Measurements from ENCODE around the gene SULT2B1. TPM values are rescaled to one million over a fixed set of nuclear protein-coding genes. Genes with fewer than 3 reads are reported as not detected.

SULT2B1 gene
- polyA plus RNA-seq, 1 experiment, result 0.12 TPM

DNA sequence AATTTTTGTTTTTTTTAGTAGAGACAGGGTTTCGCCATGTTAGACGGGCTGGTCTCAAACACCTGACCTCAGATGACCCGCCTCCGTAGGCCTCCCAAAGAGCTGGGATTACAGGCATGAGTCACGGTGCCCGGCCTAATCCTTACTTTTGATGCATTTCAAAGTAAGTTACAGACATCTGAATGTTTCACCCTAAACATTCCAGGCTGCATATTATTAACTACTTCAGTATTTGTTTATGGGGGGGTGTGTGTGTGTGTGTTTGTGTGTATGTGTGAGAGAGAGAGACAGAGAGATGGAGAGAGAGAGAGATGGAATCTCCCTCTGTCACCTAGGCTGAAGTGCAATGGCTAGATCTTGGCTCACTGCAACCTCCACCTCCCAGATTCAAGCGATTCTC lies 13.1 kb downstream of the SULT2B1 start:
- ChIA-PET POLR2A (interaction anchor here (0.7 kb wide), 1 partner anchor 1780 kb away, joined by 3 read pairs; no protein-coding TSS in a partner anchor), CTCF (no interaction called here)
- H3K9me3 ChIP-seq (ENCODE audit: control insufficient read depth, insufficient read depth, low read length), result no peaks in the 10 kb centered on the region
- no peaks in the 10 kb centered on the region for H3K27me3 ChIP-seq (ENCODE audit: control insufficient read depth, insufficient read depth, low read length)
- no peak for DNase-seq (ENCODE audit: low read depth, low spot score)
- no peak overlapping the region for H3K4me3 ChIP-seq (ENCODE audit: low read depth, low read length)
- no peak overlapping the region for H3K27ac ChIP-seq (ENCODE audit: low read depth, low read length)
- TF ChIP-seq, protein P1, sequence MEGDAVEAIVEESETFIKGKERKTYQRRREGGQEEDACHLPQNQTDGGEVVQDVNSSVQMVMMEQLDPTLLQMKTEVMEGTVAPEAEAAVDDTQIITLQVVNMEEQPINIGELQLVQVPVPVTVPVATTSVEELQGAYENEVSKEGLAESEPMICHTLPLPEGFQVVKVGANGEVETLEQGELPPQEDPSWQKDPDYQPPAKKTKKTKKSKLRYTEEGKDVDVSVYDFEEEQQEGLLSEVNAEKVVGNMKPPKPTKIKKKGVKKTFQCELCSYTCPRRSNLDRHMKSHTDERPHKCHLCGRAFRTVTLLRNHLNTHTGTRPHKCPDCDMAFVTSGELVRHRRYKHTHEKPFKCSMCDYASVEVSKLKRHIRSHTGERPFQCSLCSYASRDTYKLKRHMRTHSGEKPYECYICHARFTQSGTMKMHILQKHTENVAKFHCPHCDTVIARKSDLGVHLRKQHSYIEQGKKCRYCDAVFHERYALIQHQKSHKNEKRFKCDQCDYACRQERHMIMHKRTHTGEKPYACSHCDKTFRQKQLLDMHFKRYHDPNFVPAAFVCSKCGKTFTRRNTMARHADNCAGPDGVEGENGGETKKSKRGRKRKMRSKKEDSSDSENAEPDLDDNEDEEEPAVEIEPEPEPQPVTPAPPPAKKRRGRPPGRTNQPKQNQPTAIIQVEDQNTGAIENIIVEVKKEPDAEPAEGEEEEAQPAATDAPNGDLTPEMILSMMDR (IDR thresholded peaks at IDR 0.05; ENCODE audit: low read depth, low read length), result no peak

DNA sequence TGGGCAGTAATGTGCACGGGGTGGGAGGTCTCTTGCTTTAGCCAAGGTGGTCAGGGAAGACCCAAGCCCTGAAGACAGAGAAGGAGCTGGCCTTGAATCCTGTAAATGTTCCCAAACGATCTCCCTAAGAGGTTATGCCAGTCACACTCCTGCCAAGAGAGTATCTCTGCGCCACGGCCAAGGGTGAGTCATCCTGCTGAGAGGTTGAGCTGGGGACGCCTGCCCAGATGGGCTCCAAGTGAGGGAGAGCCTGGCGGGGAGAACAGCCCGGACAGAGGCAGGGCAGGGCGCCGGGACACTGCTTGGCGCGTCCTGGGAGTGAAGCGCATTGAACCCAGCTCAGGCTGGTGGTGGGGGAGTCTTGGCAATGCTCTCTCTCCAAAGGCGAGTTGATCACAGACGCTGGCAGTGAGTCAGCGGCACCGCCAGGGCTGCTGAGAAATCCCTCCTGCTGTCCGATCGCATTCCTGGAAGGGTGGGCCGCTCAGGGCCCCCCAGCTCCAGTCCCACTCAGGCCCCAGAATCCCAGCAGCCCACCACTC lies 16.4 kb downstream of the SULT2B1 start:
- POLR2A ChIA-PET, result interaction anchor here (0.5 to 1.1 kb wide), 4 partner anchors 8 to 215 kb away, joined by 3 to 6 read pairs (median 4); no protein-coding TSS in a partner anchor
- Histone ChIP-seq H3K9me3 (ENCODE audit: control insufficient read depth, insufficient read depth, low read length) (no peaks in the 10 kb centered on the region), H3K27ac (ENCODE audit: low read depth, low read length) (peak overlapping the region; percentile 71), H3K27me3 (ENCODE audit: control insufficient read depth, insufficient read depth, low read length) (no peaks in the 10 kb centered on the region), H3K4me3 (ENCODE audit: low read depth, low read length) (peak overlapping the region; percentile 32; the same call in 1 of the 2 replicates)
- CTCF ChIA-PET, result interaction anchor here (0.6 to 1.6 kb wide), 4 partner anchors 16 to 217 kb away, joined by 4 to 7 read pairs (median 6); no protein-coding TSS in a partner anchor
- TF ChIP-seq, protein P1 (IDR thresholded peaks at IDR 0.05; ENCODE audit: low read depth, low read length), result no peak
- DNase-seq (ENCODE audit: low read depth, low spot score), result peak; percentile 59

DNA sequence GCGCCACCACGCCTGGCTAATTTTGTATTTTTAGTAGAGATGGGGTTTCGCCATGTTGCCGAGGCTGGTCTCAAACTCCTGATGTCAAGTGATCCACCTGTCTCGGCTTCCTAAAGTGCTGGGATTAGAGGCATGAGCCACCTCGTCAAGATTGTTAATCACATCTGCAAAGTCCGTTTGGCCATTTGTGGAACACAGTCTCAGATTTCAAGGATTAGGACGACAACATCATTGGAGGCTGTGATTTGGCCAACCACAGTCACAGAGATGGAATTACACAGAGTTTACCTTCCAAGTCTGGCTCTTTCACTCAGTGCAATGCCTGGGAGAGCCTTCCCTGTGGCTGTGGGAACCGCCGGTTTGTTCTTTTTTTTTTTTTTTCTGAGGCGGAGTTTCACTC lies 17.8 kb downstream of the SULT2B1 start:
- Histone ChIP-seq H3K27ac (ENCODE audit: low read depth, low read length) (peak overlapping the region; percentile 11), H3K9me3 (ENCODE audit: control insufficient read depth, insufficient read depth, low read length) (no peaks in the 10 kb centered on the region), H3K27me3 (ENCODE audit: control insufficient read depth, insufficient read depth, low read length) (no peaks in the 10 kb centered on the region), H3K4me3 (ENCODE audit: low read depth, low read length) (no peak overlapping the region)
- TF ChIP-seq, protein P1 (IDR thresholded peaks at IDR 0.05; ENCODE audit: low read depth, low read length), result no peak
- no peak for DNase-seq (ENCODE audit: low read depth, low spot score)
- POLR2A ChIA-PET, result no interaction called here
- CTCF ChIA-PET, result interaction anchor here (0.6 to 1.5 kb wide), 3 partner anchors 64 to 1395 kb away, joined by 3 to 6 read pairs (median 4); no protein-coding TSS in a partner anchor

DNA sequence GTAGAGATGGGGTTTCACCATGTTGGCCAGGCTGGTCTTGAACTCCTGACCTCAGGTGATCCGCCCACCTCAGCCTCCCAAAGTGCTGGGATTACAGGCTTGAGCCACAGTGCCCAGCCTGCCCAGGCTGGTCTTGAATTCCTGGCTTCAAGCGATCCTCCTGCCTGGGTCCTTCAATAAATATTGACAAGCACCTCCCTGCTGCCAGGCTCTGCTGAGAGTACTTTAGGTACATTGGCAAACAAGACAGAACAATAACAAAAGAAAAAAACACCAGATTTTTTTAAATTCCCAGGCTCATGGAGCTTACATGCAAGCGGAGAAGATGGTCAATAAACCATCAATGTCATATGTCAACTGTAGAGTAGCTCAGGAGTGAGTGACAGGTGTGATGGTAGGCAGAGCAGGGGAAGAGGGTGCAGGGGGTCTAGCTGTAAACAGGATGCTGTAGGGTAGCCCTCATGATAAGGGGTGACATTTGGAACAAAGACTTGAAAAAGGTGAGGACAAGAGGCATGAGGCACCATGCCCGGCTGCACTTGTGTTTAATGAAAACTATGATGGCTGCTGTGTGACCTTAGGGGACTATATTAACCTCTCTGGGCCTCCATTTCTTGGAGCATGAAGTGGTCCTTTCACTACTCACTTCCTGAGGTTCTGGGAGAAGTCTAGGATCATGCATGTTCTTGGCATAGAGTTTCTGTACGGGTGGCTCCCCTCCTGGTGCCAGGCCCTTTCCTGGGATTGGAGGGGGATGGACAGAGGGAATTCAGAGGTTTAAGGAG lies 19.6 kb downstream of the SULT2B1 start:
- ChIA-PET CTCF (interaction anchor here (1.5 to 1.8 kb wide), 3 partner anchors 13 to 82 kb away, joined by 4 to 8 read pairs (median 6); no protein-coding TSS in a partner anchor), POLR2A (interaction anchor here (0.6 kb wide), 1 partner anchor 138 kb away, joined by 3 read pairs; no protein-coding TSS in a partner anchor)
- no peak for DNase-seq (ENCODE audit: low read depth, low spot score)
- TF ChIP-seq, protein P1 (IDR thresholded peaks at IDR 0.05; ENCODE audit: low read depth, low read length), result no peak
- H3K9me3 ChIP-seq (ENCODE audit: control insufficient read depth, insufficient read depth, low read length), result no peaks in the 10 kb centered on the region
- H3K27me3 ChIP-seq (ENCODE audit: control insufficient read depth, insufficient read depth, low read length), result no peaks in the 10 kb centered on the region
- H3K4me3 ChIP-seq (ENCODE audit: low read depth, low read length), result no peak overlapping the region
- no peak overlapping the region for H3K27ac ChIP-seq (ENCODE audit: low read depth, low read length)

DNA sequence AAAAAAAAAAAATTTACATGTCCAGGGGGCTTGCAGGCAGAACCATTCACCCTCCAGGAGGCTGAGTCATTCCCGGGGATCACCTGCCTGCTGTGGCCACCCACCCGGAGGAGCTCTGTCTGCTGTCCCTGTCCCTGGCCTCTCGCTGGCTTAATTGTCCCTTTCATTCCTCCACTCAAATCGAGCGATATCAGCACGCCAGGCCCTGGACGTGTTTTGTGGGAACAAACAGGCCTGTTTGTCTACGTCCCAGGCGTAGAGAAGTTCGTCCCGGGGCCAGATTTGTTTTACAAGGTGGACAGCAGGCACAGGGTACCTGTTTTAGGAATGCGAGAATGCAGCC lies 21.2 kb downstream of the SULT2B1 start:
- ChIA-PET POLR2A (interaction anchor here (0.6 kb wide), 1 partner anchor 80 kb away, joined by 3 read pairs; no protein-coding TSS in a partner anchor), CTCF (interaction anchor here (0.7 to 1.6 kb wide), 2 partner anchors 14 to 16 kb away, joined by 3 to 4 read pairs; no protein-coding TSS in a partner anchor)
- TF ChIP-seq, protein P1 (IDR thresholded peaks at IDR 0.05; ENCODE audit: low read depth, low read length), result no peak
- Histone ChIP-seq H3K27ac (ENCODE audit: low read depth, low read length) (no peak overlapping the region), H3K4me3 (ENCODE audit: low read depth, low read length) (no peak overlapping the region), H3K9me3 (ENCODE audit: control insufficient read depth, insufficient read depth, low read length) (no peaks in the 10 kb centered on the region), H3K27me3 (ENCODE audit: control insufficient read depth, insufficient read depth, low read length) (no peaks in the 10 kb centered on the region)
- DNase-seq (ENCODE audit: low read depth, low spot score), result no peak
